ENCODE results near the gene HS1BP3.

GRCh38 chr2:20626392-20626697 is 24.6 kb downstream of the HS1BP3 start:
- TF ChIP-seq MAX (IDR thresholded peaks at IDR 0.05) (no peak), CTCF (IDR thresholded peaks at IDR 0.05) (no peak), MYC (IDR thresholded peaks at IDR 0.05; ENCODE audit: borderline replicate concordance, low read length) (no peak), POLR2A (IDR thresholded peaks at IDR 0.05; ENCODE audit: low read length) (no peak), HOXA7 (CRISPR knock-in tag; IDR thresholded peaks at IDR 0.05) (no peak), JUN (IDR thresholded peaks at IDR 0.05) (no peak), CBX8 (IDR thresholded peaks at IDR 0.05) (no peak), PHF8 (IDR thresholded peaks at IDR 0.05; ENCODE audit: borderline replicate concordance, low read depth) (no peak)

Data from A549 (cell line).